SU-DHL-6 (cell line): ENCODE measurements around the gene POFUT2.

Source experiments
- EZH2phosphoT487 ChIP-seq: fragments of 200-600 bp; sonication (generic), shearing (Covaris generic); conservative IDR thresholded peaks from 2 replicates; pipeline ENCODE4 v1.6.1; 2018; ENCODE audit warnings: mild to moderate bottlenecking, antibody characterized with exemption, low read length, moderate library complexity, mixed read lengths
- TF ChIP-seq, protein P1 (sequence below): fragments of 200-600 bp; sonication (generic); IDR thresholded peaks from one replicate; pipeline ENCODE4 v1.5.1; 2017; ENCODE audit warnings: antibody characterized with exemption, mild to moderate bottlenecking, low read length, moderate library complexity; ENCODE audit not compliant: insufficient read depth, poor library complexity, severe bottlenecking

DNA sequence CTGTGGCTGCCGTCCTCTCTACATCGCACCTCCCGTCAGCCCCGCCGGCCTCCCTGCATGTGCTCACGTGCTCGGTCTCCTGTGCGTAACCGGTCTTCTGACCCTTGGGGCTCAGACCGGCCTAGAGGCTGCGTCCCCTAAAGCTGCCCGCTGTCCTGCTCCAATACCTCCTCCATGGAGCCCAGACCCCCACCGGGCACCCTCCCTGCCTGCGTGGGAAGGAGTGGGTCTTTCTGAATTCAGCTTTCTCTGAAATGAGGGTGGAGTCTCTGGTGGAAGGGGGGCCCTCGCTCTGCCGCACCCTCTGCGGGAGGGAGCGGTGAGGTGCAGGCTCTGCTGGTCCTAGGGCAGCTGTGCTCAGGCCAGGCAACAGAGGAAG, 18.7 kb upstream of the POFUT2 start:
- TF ChIP-seq, protein P1, sequence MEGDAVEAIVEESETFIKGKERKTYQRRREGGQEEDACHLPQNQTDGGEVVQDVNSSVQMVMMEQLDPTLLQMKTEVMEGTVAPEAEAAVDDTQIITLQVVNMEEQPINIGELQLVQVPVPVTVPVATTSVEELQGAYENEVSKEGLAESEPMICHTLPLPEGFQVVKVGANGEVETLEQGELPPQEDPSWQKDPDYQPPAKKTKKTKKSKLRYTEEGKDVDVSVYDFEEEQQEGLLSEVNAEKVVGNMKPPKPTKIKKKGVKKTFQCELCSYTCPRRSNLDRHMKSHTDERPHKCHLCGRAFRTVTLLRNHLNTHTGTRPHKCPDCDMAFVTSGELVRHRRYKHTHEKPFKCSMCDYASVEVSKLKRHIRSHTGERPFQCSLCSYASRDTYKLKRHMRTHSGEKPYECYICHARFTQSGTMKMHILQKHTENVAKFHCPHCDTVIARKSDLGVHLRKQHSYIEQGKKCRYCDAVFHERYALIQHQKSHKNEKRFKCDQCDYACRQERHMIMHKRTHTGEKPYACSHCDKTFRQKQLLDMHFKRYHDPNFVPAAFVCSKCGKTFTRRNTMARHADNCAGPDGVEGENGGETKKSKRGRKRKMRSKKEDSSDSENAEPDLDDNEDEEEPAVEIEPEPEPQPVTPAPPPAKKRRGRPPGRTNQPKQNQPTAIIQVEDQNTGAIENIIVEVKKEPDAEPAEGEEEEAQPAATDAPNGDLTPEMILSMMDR, result no peak
- no peak for TF ChIP-seq EZH2phosphoT487
